IPS-15b (cell line): ENCODE data around the gene GALK1.

Experiments
- H3K27me3 ChIP-seq: one replicate; pipeline ENCODE4 v1.6.1; 2013; ENCODE audit warnings: low read length; ENCODE audit not compliant: control insufficient read depth, insufficient read depth
- H3K36me3 ChIP-seq: one replicate; pipeline ENCODE4 v1.6.1; 2013; ENCODE audit warnings: low read length; ENCODE audit not compliant: control insufficient read depth, insufficient read depth
- H3K4me1 ChIP-seq: one replicate; pipeline ENCODE4 v1.6.1; 2013; ENCODE audit warnings: mild to moderate bottlenecking, low read length; ENCODE audit not compliant: control insufficient read depth, insufficient read depth
- H3K4me3 ChIP-seq: one replicate; pipeline ENCODE4 v1.5.1; 2013; ENCODE audit warnings: low read depth, low read length
- H3K9ac ChIP-seq: one replicate; pipeline ENCODE4 v1.6.1; 2013; ENCODE audit warnings: low read depth, mild to moderate bottlenecking, low read length
- H3K9me3 ChIP-seq: one replicate; pipeline ENCODE4 v1.6.1; 2013; ENCODE audit warnings: mild to moderate bottlenecking, low read length; ENCODE audit not compliant: control insufficient read depth, insufficient read depth

The GALK1 gene

DNA sequence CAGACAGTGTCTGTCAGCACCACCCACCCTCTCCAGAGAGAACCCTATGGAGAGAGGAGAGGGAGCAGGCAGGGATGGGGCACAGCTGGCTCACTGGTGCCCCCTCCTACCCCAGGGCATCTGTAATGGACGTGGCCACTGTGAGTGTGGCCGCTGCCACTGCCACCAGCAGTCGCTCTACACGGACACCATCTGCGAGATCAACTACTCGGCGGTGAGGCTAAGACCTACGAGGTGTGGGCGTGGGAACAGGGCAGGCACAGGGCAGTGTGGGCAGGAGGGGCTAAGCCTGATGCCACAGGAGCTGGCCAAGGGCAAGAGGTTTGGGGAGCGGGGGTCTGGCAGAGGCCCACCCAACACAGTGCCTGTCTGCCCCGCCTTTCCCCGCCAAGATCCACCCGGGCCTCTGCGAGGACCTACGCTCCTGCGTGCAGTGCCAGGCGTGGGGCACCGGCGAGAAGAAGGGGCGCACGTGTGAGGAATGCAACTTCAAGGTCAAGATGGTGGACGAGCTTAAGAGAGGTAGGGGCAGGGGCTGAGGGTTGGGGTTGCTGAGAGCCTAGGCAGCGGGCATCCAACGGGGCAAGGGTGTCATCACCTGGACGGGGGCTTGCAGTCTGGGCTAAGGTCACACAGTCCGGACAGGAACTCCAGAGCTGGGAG is 28.7 kb downstream of the GALK1 start:
- no peak overlapping the region for H3K4me3 ChIP-seq
- H3K9ac ChIP-seq: no peak overlapping the region
- no peaks in the 10 kb centered on the region for H3K9me3 ChIP-seq
- no peaks in the 10 kb centered on the region for H3K27me3 ChIP-seq
- no peaks in the 10 kb centered on the region for H3K36me3 ChIP-seq
- no peaks in the 10 kb centered on the region for H3K4me1 ChIP-seq

DNA sequence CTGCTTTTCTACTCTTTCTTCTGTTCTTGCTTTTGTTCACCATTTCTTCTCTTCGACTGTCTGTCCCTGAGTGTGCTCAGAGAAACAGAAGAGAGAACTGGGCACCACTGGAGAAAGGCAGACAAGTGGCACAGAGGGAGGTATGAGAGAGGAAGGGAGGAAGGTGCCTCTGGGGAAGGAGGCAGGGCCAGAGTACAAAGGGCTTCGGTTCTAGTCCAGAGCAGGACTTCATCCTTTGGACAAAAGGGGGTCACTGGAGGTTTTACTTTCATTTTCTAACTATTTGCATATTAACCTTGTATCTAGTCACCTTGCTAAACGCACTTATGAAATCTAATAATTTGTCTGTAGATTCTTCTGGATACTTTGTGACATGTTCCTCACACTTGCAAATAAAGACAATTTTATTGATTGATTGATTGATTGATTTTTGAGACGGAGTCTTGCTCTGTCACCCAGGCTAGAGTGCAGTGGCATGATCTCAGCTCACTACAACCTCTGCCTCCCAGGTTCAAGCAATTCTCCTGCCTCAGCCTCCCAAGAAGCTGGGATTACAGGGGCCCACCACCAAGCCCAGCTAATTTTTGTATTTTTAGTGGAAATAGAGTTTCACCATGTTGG is 30.2 kb downstream of the GALK1 start:
- no peaks in the 10 kb centered on the region for H3K9me3 ChIP-seq
- H3K4me1 ChIP-seq: no peaks in the 10 kb centered on the region
- H3K36me3 ChIP-seq: no peaks in the 10 kb centered on the region
- H3K4me3 ChIP-seq: no peak overlapping the region
- no peaks in the 10 kb centered on the region for H3K27me3 ChIP-seq
- H3K9ac ChIP-seq: no peak overlapping the region

DNA sequence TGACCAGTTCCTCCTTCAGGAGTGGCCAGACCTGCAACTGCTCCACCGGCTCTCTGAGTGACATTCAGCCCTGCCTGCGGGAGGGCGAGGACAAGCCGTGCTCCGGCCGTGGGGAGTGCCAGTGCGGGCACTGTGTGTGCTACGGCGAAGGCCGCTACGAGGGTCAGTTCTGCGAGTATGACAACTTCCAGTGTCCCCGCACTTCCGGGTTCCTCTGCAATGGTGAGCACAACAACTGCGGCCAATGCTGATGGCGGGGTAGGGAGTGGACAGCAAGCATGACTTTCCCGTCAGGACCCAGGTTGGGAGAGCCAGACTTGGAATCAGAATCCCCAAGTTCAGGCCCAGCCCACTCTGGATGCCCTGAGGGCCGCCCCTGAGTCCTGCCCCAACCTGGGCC is 31.5 kb downstream of the GALK1 start:
- Histone ChIP-seq H3K9ac (no peak overlapping the region), H3K4me3 (no peak overlapping the region), H3K27me3 (no peaks in the 10 kb centered on the region), H3K4me1 (no peaks in the 10 kb centered on the region), H3K9me3 (no peaks in the 10 kb centered on the region), H3K36me3 (no peaks in the 10 kb centered on the region)

DNA sequence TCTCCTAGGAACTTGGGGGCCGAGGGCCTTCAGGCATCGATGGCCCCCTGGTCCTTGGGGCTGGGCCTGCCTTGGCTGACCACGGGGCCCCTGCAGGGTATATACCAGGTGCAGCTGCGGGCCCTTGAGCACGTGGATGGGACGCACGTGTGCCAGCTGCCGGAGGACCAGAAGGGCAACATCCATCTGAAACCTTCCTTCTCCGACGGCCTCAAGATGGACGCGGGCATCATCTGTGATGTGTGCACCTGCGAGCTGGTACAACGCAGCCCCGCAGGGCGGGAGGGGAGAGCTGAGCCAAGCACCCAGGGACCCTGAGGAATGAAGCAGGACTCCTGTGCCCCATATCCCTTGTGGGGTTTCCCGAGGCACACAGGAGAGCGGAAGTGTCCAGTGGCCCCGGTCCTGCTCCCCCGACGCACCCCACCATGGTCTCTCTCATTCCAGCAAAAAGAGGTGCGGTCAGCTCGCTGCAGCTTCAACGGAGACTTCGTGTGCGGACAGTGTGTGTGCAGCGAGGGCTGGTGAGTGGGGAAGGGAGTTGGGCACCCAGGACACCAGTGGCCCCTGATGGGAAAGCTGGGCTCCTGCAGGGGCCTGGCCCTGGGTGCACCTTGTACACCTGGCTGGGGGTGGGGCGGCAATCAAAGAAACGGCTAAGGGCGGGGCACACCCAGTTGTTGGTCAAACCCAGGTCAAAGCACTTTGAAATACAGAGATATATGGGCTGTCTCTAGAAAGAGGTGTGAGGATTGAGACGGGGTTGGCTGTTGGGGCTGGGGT is 33.1 kb downstream of the GALK1 start:
- Histone ChIP-seq H3K9ac (no peak overlapping the region), H3K9me3 (no peaks in the 10 kb centered on the region), H3K4me1 (no peaks in the 10 kb centered on the region), H3K36me3 (no peaks in the 10 kb centered on the region), H3K4me3 (no peak overlapping the region), H3K27me3 (no peaks in the 10 kb centered on the region)

DNA sequence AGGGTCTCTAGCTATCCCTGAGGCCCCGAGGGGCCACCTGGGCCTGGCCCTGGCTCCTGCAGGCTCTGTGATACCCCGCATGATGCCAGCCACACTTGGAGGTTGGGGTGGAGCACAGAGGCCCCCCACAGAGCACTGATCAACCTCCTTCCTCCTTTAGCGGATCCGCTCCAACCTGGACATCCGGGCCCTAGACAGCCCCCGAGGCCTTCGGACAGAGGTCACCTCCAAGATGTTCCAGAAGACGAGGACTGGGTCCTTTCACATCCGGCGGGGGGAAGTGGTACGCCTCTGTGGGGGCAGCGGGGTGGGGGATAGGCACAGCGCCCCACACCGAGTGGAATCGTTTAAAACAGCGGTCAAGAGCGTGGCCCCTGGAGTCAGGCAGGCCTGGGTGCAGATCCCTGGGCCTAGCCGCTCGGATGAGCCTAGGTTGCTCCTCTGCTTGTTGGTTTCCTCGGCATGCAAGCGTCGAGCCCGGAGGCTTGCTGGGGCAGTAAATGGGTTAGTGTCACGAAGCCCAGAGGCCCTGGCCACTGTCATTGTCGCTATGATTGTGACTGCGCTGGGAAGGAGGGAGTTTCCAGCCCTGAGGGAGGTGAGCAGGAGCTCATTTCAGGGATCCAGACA is 33.8 kb downstream of the GALK1 start:
- no peaks in the 10 kb centered on the region for H3K9me3 ChIP-seq
- H3K4me1 ChIP-seq: no peaks in the 10 kb centered on the region
- H3K36me3 ChIP-seq: no peaks in the 10 kb centered on the region
- no peak overlapping the region for H3K4me3 ChIP-seq
- H3K9ac ChIP-seq: no peak overlapping the region
- no peaks in the 10 kb centered on the region for H3K27me3 ChIP-seq

DNA sequence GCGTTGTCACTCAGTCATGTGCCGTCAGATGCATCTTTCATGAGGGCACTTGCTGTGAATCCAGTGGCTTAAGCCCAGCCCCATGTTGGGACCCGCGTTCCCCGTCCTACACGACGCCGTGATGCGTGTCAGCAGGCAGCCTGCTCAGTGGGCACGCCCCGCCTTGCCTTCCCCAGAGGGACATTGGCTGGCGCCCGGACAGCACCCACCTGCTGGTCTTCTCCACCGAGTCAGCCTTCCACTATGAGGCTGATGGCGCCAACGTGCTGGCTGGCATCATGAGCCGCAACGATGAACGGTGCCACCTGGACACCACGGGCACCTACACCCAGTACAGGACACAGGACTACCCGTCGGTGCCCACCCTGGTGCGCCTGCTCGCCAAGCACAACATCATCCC is 34.9 kb downstream of the GALK1 start:
- no peaks in the 10 kb centered on the region for H3K9me3 ChIP-seq
- no peaks in the 10 kb centered on the region for H3K27me3 ChIP-seq
- H3K9ac ChIP-seq: no peak overlapping the region
- H3K4me3 ChIP-seq: no peak overlapping the region
- H3K4me1 ChIP-seq: no peaks in the 10 kb centered on the region
- no peaks in the 10 kb centered on the region for H3K36me3 ChIP-seq

DNA sequence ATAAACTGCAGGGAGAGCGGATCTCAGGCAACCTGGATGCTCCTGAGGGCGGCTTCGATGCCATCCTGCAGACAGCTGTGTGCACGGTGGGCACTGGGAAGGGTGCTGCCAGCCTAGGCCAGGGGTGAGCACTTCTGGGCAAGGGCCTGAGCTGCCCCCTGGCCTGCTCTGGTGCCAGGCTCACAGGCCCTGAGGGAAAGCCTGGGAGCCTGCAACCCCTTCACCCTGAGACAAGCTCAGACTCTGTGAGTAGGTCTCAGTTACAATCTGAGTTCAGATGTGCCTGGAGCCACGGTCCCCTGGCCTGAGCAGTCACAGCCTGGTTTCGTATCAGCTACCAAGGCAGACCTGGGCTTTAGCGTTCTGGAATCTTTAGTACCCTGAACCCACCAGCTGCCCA is 35.6 kb downstream of the GALK1 start:
- no peak overlapping the region for H3K4me3 ChIP-seq

DNA sequence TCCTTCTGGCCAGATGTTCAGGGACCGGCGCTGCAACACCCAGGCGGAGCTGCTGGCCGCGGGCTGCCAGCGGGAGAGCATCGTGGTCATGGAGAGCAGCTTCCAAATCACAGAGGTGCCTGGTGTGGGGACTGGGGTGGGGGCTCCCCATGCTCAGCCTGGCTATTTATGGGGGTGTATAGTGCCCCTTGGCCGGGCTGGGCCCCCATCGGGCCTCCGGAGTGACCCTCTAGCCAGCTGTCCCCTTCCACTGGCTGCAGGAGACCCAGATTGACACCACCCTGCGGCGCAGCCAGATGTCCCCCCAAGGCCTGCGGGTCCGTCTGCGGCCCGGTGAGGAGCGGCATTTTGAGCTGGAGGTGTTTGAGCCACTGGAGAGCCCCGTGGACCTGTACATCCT is 37.6 kb downstream of the GALK1 start:
- no peak overlapping the region for H3K4me3 ChIP-seq
- no peaks in the 10 kb centered on the region for H3K9me3 ChIP-seq
- no peaks in the 10 kb centered on the region for H3K27me3 ChIP-seq
- no peak overlapping the region for H3K9ac ChIP-seq
- H3K36me3 ChIP-seq: no peaks in the 10 kb centered on the region
- no peaks in the 10 kb centered on the region for H3K4me1 ChIP-seq

More for the DNA sequence above, 35.6 kb downstream of the GALK1 start:
- no peak overlapping the region for H3K9ac ChIP-seq
- no peaks in the 10 kb centered on the region for H3K27me3 ChIP-seq
- H3K9me3 ChIP-seq: no peaks in the 10 kb centered on the region
- H3K4me1 ChIP-seq: no peaks in the 10 kb centered on the region
- H3K36me3 ChIP-seq: no peaks in the 10 kb centered on the region

DNA sequence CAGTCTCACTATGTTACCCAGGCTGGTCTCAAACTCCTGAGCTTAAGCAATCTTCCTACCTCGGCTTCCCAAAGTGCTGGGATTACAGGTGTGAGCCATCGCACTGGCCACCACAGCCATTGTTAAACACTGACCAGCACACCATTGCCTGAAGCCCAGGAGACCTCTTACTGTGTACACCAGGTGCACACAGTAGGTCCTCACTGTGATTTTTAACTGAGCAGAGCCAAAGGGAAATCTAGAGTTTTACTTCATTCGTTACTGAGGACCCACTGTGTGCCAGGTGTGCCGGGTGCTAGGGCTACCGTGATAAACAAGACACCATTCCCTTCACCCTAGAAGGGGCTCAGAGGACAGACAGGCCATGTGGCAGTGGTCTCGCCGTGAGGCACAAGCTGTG is 39.5 kb downstream of the GALK1 start:
- no peak overlapping the region for H3K9ac ChIP-seq
- no peaks in the 10 kb centered on the region for H3K36me3 ChIP-seq
- peaks cover 7% of the 10 kb centered on the region for H3K27me3 ChIP-seq
- no peaks in the 10 kb centered on the region for H3K4me1 ChIP-seq
- H3K4me3 ChIP-seq: no peak overlapping the region
- no peaks in the 10 kb centered on the region for H3K9me3 ChIP-seq

DNA sequence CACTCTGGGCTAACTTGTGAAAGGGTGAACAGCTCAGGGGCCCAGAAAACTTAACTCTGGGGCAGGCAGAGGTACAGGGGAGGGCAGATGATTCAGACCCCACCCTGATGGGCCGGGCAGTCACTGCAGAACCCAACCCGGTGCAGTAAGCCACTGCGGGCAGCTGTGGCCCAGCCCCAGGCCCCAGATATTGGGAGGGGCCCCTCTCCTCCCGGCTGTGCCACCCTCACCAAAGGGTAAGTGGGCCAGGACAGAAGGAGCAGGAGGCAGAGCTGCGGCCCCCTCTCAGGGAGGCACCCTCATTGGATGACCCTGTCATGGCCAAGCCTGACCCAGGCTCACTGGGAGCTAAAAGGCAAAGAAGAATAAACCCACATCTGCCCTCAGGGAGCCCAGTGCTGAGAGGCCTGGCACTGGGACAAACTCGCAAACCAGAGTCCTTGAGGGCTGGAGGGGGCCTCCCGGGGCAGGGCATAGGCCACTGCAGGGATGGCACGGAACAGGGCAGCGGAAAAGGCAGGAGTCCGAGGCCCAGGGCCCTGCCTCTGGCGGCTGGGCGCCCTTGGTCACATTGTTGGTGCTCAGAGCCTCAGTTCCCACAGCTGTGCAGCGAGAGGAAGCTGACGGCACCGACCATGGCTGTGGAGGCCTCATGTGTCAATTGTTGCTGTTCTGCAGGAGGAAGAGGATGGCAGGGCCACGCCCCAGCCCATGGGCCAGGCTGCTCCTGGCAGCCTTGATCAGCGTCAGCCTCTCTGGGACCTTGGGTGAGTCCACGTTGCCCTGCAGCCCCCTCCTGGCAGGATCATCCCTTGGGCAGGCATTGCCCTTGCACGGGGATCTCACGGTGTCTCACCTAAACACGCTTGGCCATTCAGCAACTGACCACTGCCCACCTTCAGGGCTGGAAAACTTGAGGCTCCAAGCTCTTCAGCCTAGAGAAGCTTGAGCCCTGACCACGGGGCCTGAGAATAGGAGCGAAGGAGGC is 40.7 kb downstream of the GALK1 start:
- no peaks in the 10 kb centered on the region for H3K9me3 ChIP-seq
- no peak overlapping the region for H3K4me3 ChIP-seq
- peaks cover 18% of the 10 kb centered on the region for H3K27me3 ChIP-seq
- no peak overlapping the region for H3K9ac ChIP-seq
- no peaks in the 10 kb centered on the region for H3K36me3 ChIP-seq
- no peaks in the 10 kb centered on the region for H3K4me1 ChIP-seq
